Endothelial cell of umbilical vein (primary cell): ENCODE measurements around the gene NT5C1A. TPM values are rescaled to one million over a fixed set of nuclear protein-coding genes. Genes with fewer than 3 reads are reported as not detected.

ENCODE experiments used
- BruUV-seq: library from RNA; stranded (reverse); fragments of 400-500 nt; replicated peaks from 2 replicates; lab custom pipeline; 2021; lab: Mats Ljungman, UMichigan
- CTCF ChIA-PET: fragments of 300-600, 350-600 bp; sonication (Branson Sonifier 250); formaldehyde crosslinking; loops from one replicate; lab custom pipeline; 2021; ENCODE audit warnings: antibody characterized with exemption, inconsistent platforms; lab: Charles Lee
- POLR2A ChIA-PET: fragments of 300-600, 350-600 bp; sonication (Branson Sonifier 250); formaldehyde crosslinking; loops from one replicate; lab custom pipeline; 2021; ENCODE audit warnings: antibody characterized with exemption, inconsistent platforms; lab: Charles Lee
- DNase-seq: peaks from one replicate; pipeline ENCODE4 v3.0.0-alpha.2; 2011; ENCODE audit warnings: low read depth, low spot score
- FAIRE-seq: peaks from 2 replicates; lab custom pipeline; 2011; peaks lifted over from hg19 to GRCh38; lab: Jason Lieb, UNC
- H2AFZ ChIP-seq: 2 replicates; pipeline ENCODE4 v1.6.0; 2012; ENCODE audit warnings: low read depth, low read length, control low read depth, inconsistent platforms
- H3K27ac ChIP-seq: 2 replicates; pipeline ENCODE4 v1.5.1; 2011; ENCODE audit warnings: low read depth, mild to moderate bottlenecking, control low read depth, low read length, moderate library complexity; ENCODE audit not compliant: insufficient read depth
- H3K27me3 ChIP-seq, 2 experiments: 2 replicates each; pipeline versions ENCODE4 v1.6.0 to v1.6.1; 2011; ENCODE audit warnings: low read length in 2 of 2, mixed read lengths in 1 of 2; ENCODE audit not compliant: control insufficient read depth in 2 of 2, insufficient read depth in 2 of 2
- H3K36me3 ChIP-seq, 2 experiments: 2 replicates in 1 of 2; 3 replicates in 1 of 2; pipeline ENCODE4 v1.5.1; 2011; ENCODE audit warnings: low read length in 2 of 2, mild to moderate bottlenecking in 1 of 2, moderate library complexity in 1 of 2; ENCODE audit not compliant: control insufficient read depth in 2 of 2, insufficient read depth in 2 of 2; ENCODE audit errors: extremely low read depth in 1 of 2
- H3K4me1 ChIP-seq: 3 replicates; pipeline ENCODE4 v1.5.1; 2011; ENCODE audit warnings: mild to moderate bottlenecking, low read length; ENCODE audit not compliant: control insufficient read depth, insufficient read depth; ENCODE audit errors: extremely low read depth
- H3K4me2 ChIP-seq: 2 replicates; pipeline ENCODE4 v1.6.1; 2011; ENCODE audit warnings: low read length, control low read depth, mixed read lengths; ENCODE audit not compliant: insufficient read depth
- H3K4me3 ChIP-seq, 3 experiments: fragments of 200-600 bp in 1 of 3; sonication (generic), shearing (Covaris generic) in 1 of 3; replicated peaks in 1 of 3; 2 replicates each; pipeline ENCODE4 v1.5.1; 2011 to 2016; ENCODE audit warnings: control low read depth in 3 of 3, low read length in 3 of 3, mild to moderate bottlenecking in 2 of 3, inconsistent platforms in 1 of 3, low read depth in 1 of 3, moderate library complexity in 1 of 3; ENCODE audit not compliant: insufficient read depth in 1 of 3
- H3K79me2 ChIP-seq: 2 replicates; pipeline ENCODE4 v1.6.0; 2012; ENCODE audit warnings: low read length, inconsistent platforms; ENCODE audit not compliant: control insufficient read depth, insufficient read depth
- H3K9ac ChIP-seq: replicated peaks from 2 replicates; pipeline ENCODE3; 2011; ENCODE audit warnings: low read length, control low read depth; ENCODE audit not compliant: insufficient read depth; ENCODE audit errors: extremely low read depth
- H3K9me1 ChIP-seq: replicated peaks from 3 replicates; pipeline ENCODE4 v1.6.0; 2011; ENCODE audit warnings: mild to moderate bottlenecking, low read length; ENCODE audit not compliant: control insufficient read depth, insufficient read depth; ENCODE audit errors: extremely low read depth
- H3K9me3 ChIP-seq: replicated peaks from 2 replicates; pipeline ENCODE4 v1.5.1; 2012; ENCODE audit warnings: low read length, inconsistent platforms; ENCODE audit not compliant: control insufficient read depth, insufficient read depth
- H4K20me1 ChIP-seq: replicated peaks from 2 replicates; pipeline ENCODE3; 2011; ENCODE audit warnings: mild to moderate bottlenecking, low read length; ENCODE audit not compliant: control insufficient read depth, insufficient read depth; ENCODE audit errors: extremely low read depth
- EZH2 ChIP-seq: IDR thresholded peaks from 2 replicates; pipeline ENCODE4 v1.6.1; 2012; ENCODE audit warnings: borderline replicate concordance, low read depth, mild to moderate bottlenecking, moderate library complexity, low read length, inconsistent platforms; ENCODE audit not compliant: severe bottlenecking
- FOS ChIP-seq: IDR thresholded peaks from 2 replicates; pipeline ENCODE4 v1.6.1; 2011; ENCODE audit warnings: mild to moderate bottlenecking, low read length, moderate library complexity, borderline replicate concordance; ENCODE audit not compliant: insufficient read depth
- GATA2 ChIP-seq: IDR thresholded peaks from 2 replicates; pipeline ENCODE4 v1.7.0; 2011; ENCODE audit warnings: low read depth, mild to moderate bottlenecking, moderate library complexity, mixed read lengths, low read length; ENCODE audit not compliant: insufficient read length, insufficient read depth
- JUN ChIP-seq: IDR thresholded peaks from 2 replicates; pipeline ENCODE4 v1.6.1; 2011; ENCODE audit warnings: borderline replicate concordance, low read depth; ENCODE audit not compliant: insufficient read length, insufficient read depth
- MYC ChIP-seq: IDR thresholded peaks from one replicate; pipeline ENCODE4 v1.6.1; 2011; ENCODE audit warnings: mild to moderate bottlenecking, low read depth, low read length
- POLR2A ChIP-seq: IDR thresholded peaks from 2 replicates; pipeline ENCODE4 v1.6.1; 2012; ENCODE audit warnings: low read depth, mild to moderate bottlenecking, control low read depth, low read length
- POLR2AphosphoS5 ChIP-seq: IDR thresholded peaks from 2 replicates; pipeline ENCODE4 v1.6.1; 2012; ENCODE audit warnings: low read depth, mild to moderate bottlenecking, control low read depth, low read length, moderate library complexity; ENCODE audit not compliant: insufficient read depth
- dilution Hi-C: fragments of 300-500 bp; cut with MboI; formaldehyde crosslinking; loops from one replicate; pipeline ENCODE4 v1.15.0; 2019; ENCODE audit warnings: low sequenced_read_pairs; ENCODE audit not compliant: extremely low pct_ligation_motif_present
- intact Hi-C: fragments of 100-400 bp; cut with micrococcal nuclease; formaldehyde crosslinking; loops from one replicate; pipeline ENCODE4 v1.10.0; 2022
- polyA plus RNA-seq, 4 experiments: library from polyadenylated mRNA; depleted of rRNA in 3 of 4; stranded (reverse) in 3 of 4; unstranded in 1 of 4; fragments of >200 nt; gene quantifications; 2 replicates each; pipeline versions ENCODE4 v1.2.1 to v1.2.3, GENCODE V29; 2011 to 2012; ENCODE audit warnings: missing spikeins in 1 of 4
- total RNA-seq: library from RNA; stranded (reverse); gene quantifications from 2 replicates; pipeline ENCODE4 v1.2.3, GENCODE V29; 2021
- TF ChIP-seq, protein P1 (sequence below), 2 donors: IDR thresholded peaks; 1 replicate in 1 of 2; 2 replicates in 1 of 2; pipeline ENCODE4 v1.5.1; 2011; ENCODE audit warnings: low read length in 2 of 2, mild to moderate bottlenecking in 2 of 2, moderate library complexity in 2 of 2, control low read depth in 1 of 2, inconsistent platforms in 1 of 2, low read depth in 1 of 2; ENCODE audit not compliant: insufficient read depth in 1 of 2; ENCODE audit errors: extremely low read depth in 1 of 2
- TF ChIP-seq, protein P2 (sequence below): IDR thresholded peaks from 2 replicates; pipeline ENCODE4 v1.6.1; 2011; ENCODE audit not compliant: insufficient read depth, insufficient read length

The NT5C1A gene
- total and polyA plus RNA-seq, 2 donors (not counting 3 experiments of a cell fraction or from before 2014, with no cell fraction given): not detected

DNA sequence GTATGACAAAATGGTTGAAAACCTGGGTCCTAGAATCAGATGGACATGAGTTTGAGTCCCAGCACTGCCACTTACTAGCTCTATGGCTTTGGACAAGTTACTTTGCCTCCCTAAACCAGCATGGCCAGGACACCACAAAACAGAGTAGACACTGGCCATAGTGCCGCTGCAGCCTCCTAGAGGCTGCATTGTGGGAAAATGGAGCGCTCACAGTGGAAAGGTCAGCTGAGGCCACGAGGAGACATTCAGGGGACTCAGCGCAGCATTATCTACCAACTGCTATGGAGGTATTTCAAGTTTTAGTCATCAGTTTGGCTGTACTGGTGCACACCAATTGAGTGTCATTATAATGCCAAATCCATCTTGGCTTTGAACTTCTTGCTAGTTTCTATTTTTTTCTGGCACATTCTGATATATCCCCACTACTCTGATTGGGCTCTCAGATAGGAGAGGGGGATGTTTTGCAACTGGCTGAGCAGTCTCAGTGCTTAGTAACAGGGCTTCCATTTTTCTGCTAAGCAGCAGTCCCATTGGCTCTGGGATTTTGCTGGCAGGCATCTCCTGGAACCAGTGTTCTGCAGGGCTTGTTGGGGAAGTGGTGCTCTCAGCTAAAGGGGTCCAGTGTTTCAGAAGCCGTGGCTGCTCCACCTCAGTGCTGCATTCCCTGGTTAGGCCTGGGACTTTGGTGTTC, 16.2 kb downstream of the NT5C1A start:
- Histone ChIP-seq H3K4me2 (no peak overlapping the region), H3K4me3 (no peak overlapping the region), H3K79me2 (no peaks in the 10 kb centered on the region), H2AFZ (no peak overlapping the region), H3K27me3 (peaks cover 9 to 10% of the 10 kb centered on the region in 2 experiments), H3K27ac (no peak overlapping the region), H3K36me3 (no peaks in the 10 kb centered on the region), H3K4me1 (no peaks in the 10 kb centered on the region), H3K9ac (no peak overlapping the region), H3K9me1 (no peaks in the 10 kb centered on the region), H4K20me1 (no peaks in the 10 kb centered on the region), H3K9me3 (no peaks in the 10 kb centered on the region)
- POLR2A ChIA-PET: no interaction called here
- dilution Hi-C loops: no loop called here
- no TSS peak for BruUV-seq
- FAIRE-seq (no peak), DNase-seq (no peak)
- intact Hi-C loops: no loop called here
- TF ChIP-seq MYC (no peak), POLR2AphosphoS5 (no peak), POLR2A (no peak), EZH2 (no peak), JUN (no peak), GATA2 (no peak), FOS (no peak)
- TF ChIP-seq, protein P1, sequence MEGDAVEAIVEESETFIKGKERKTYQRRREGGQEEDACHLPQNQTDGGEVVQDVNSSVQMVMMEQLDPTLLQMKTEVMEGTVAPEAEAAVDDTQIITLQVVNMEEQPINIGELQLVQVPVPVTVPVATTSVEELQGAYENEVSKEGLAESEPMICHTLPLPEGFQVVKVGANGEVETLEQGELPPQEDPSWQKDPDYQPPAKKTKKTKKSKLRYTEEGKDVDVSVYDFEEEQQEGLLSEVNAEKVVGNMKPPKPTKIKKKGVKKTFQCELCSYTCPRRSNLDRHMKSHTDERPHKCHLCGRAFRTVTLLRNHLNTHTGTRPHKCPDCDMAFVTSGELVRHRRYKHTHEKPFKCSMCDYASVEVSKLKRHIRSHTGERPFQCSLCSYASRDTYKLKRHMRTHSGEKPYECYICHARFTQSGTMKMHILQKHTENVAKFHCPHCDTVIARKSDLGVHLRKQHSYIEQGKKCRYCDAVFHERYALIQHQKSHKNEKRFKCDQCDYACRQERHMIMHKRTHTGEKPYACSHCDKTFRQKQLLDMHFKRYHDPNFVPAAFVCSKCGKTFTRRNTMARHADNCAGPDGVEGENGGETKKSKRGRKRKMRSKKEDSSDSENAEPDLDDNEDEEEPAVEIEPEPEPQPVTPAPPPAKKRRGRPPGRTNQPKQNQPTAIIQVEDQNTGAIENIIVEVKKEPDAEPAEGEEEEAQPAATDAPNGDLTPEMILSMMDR (IDR thresholded peaks at IDR 0.05; ENCODE audit: extremely low read depth in 1 of 2, insufficient read depth in 1 of 2, low read depth in 1 of 2, low read length in 2 of 2): no peak
- TF ChIP-seq, protein P2, sequence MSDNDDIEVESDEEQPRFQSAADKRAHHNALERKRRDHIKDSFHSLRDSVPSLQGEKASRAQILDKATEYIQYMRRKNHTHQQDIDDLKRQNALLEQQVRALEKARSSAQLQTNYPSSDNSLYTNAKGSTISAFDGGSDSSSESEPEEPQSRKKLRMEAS: no peak
- CTCF ChIA-PET: interaction anchor here (1.2 to 9.7 kb wide), 3 partner anchors 15 to 49 kb away, joined by 3 to 440 read pairs (median 29); partner anchors contain the start of genes HEYL and NT5C1A
